Activated CD4-positive, alpha-beta T cell treated with anti-CD3 and anti-CD28 coated beads, Interleukin-2, amount 10 ng/mL, durations not matched to agents 24 days and 14 days (primary cell): ENCODE results near the gene NPTX1. TPM values are rescaled to one million over a fixed set of nuclear protein-coding genes. Genes with fewer than 3 reads are reported as not detected.
"Not testable (repeated sequence)": the region's sequence is repeated elsewhere in the genome, so short reads cannot be mapped to it uniquely, and the experiment has no call there.

ENCODE experiments used
- DNase-seq: peaks from one replicate; pipeline ENCODE4 v3.0.0; 2022
- H3K27ac Mint-ChIP-seq: one replicate; pipeline ENCODE4 v1.8.0; 2022; ENCODE audit warnings: mild to moderate bottlenecking, mixed read lengths
- H3K27me3 Mint-ChIP-seq: one replicate; pipeline ENCODE4 v1.8.0; 2022; ENCODE audit warnings: mixed read lengths
- H3K36me3 Mint-ChIP-seq: one replicate; pipeline ENCODE4 v1.8.0; 2022; ENCODE audit warnings: low read depth, mild to moderate bottlenecking, mixed read lengths
- H3K4me1 Mint-ChIP-seq: one replicate; pipeline ENCODE4 v1.8.0; 2021; ENCODE audit warnings: mixed read lengths
- H3K4me3 Mint-ChIP-seq: one replicate; pipeline ENCODE4 v1.8.0; 2022; ENCODE audit warnings: mild to moderate bottlenecking, moderate library complexity, mixed read lengths
- H3K9me3 Mint-ChIP-seq: one replicate; pipeline ENCODE4 v1.8.0; 2021; ENCODE audit warnings: mixed read lengths
- intact Hi-C: fragments of 100-400 bp; cut with micrococcal nuclease; formaldehyde crosslinking; loops from one replicate; pipeline ENCODE4 v1.15.1; 2023
- total RNA-seq: library from RNA; stranded (reverse); gene quantifications from 2 replicates; pipeline ENCODE4 v1.2.3, GENCODE V29; 2022

Gene NPTX1
- total RNA-seq, 1 donor from 2014 or later: 31.6 TPM

GRCh38 chr17:80511222-80512180 lies 35.1 kb upstream of the NPTX1 start:
- H3K4me3 Mint-ChIP-seq: no peak overlapping the region
- H3K27ac Mint-ChIP-seq: no peak overlapping the region
- H3K9me3 Mint-ChIP-seq: no peaks in the 10 kb centered on the region
- H3K36me3 Mint-ChIP-seq: no peaks in the 10 kb centered on the region
- intact Hi-C loops: no loop called here
- H3K27me3 Mint-ChIP-seq: no peaks in the 10 kb centered on the region
- DNase-seq: no peak
- peaks cover 1% of the 10 kb centered on the region for H3K4me1 Mint-ChIP-seq

- H3K4me1 Mint-ChIP-seq: peaks cover 1% of the 10 kb centered on the region
- no peaks in the 10 kb centered on the region for H3K27me3 Mint-ChIP-seq
- no peak overlapping the region for H3K27ac Mint-ChIP-seq
- DNase-seq: no peak
- intact Hi-C loops: no loop called here
- no peaks in the 10 kb centered on the region for H3K36me3 Mint-ChIP-seq
- no peak overlapping the region for H3K4me3 Mint-ChIP-seq
- H3K9me3 Mint-ChIP-seq: no peaks in the 10 kb centered on the region
Measured at GRCh38 chr17:80510772-80511171, 34.4 kb upstream of the NPTX1 start.

GRCh38 chr17:80510132-80510531 lies 33.7 kb upstream of the NPTX1 start:
- intact Hi-C loops: no loop called here
- peaks cover 1% of the 10 kb centered on the region for H3K4me1 Mint-ChIP-seq
- H3K27me3 Mint-ChIP-seq: peaks cover 2% of the 10 kb centered on the region
- no peak overlapping the region for H3K4me3 Mint-ChIP-seq
- no peak overlapping the region for H3K27ac Mint-ChIP-seq
- H3K36me3 Mint-ChIP-seq: no peaks in the 10 kb centered on the region
- no peak for DNase-seq
- H3K9me3 Mint-ChIP-seq: no peaks in the 10 kb centered on the region

- Mint-ChIP-seq H3K4me3 (no peak overlapping the region), H3K9me3 (no peaks in the 10 kb centered on the region), H3K27me3 (peaks cover 5% of the 10 kb centered on the region), H3K4me1 (peaks cover 1% of the 10 kb centered on the region), H3K36me3 (no peaks in the 10 kb centered on the region), H3K27ac (no peak overlapping the region)
- no peak for DNase-seq
- intact Hi-C loops: no loop called here
Measured at GRCh38 chr17:80509311-80509710, 32.9 kb upstream of the NPTX1 start.

GRCh38 chr17:80507965-80508364 lies 31.6 kb upstream of the NPTX1 start:
- Mint-ChIP-seq H3K4me1 (peaks cover 1% of the 10 kb centered on the region), H3K4me3 (no peak overlapping the region), H3K27ac (no peak overlapping the region), H3K9me3 (no peaks in the 10 kb centered on the region), H3K27me3 (peaks cover 12% of the 10 kb centered on the region), H3K36me3 (no peaks in the 10 kb centered on the region)
- intact Hi-C loops: no loop called here
- DNase-seq: no peak

- H3K27ac Mint-ChIP-seq, H3K9me3 Mint-ChIP-seq, H3K36me3 Mint-ChIP-seq, H3K4me3 Mint-ChIP-seq, DNase-seq, intact Hi-C loops, H3K4me1 Mint-ChIP-seq: not testable (repeated sequence)
- peaks cover 12% of the 10 kb centered on the region for H3K27me3 Mint-ChIP-seq
Measured at GRCh38 chr17:80507177-80507576, 30.8 kb upstream of the NPTX1 start.

GRCh38 chr17:80504686-80505413 lies 28.4 kb upstream of the NPTX1 start:
- no peak overlapping the region for H3K4me3 Mint-ChIP-seq
- no peaks in the 10 kb centered on the region for H3K9me3 Mint-ChIP-seq
- intact Hi-C loops: no loop called here
- peaks cover 1% of the 10 kb centered on the region for H3K4me1 Mint-ChIP-seq
- H3K36me3 Mint-ChIP-seq: no peaks in the 10 kb centered on the region
- peaks cover 13% of the 10 kb centered on the region for H3K27me3 Mint-ChIP-seq
- H3K27ac Mint-ChIP-seq: no peak overlapping the region
- no peak for DNase-seq

- H3K4me3 Mint-ChIP-seq: no peak overlapping the region
- H3K27ac Mint-ChIP-seq: no peak overlapping the region
- no peaks in the 10 kb centered on the region for H3K9me3 Mint-ChIP-seq
- no peaks in the 10 kb centered on the region for H3K36me3 Mint-ChIP-seq
- H3K4me1 Mint-ChIP-seq: peaks cover 1% of the 10 kb centered on the region
- DNase-seq: no peak
- intact Hi-C loops: no loop called here
- H3K27me3 Mint-ChIP-seq: peaks cover 16% of the 10 kb centered on the region
Measured at GRCh38 chr17:80503921-80504320, 27.5 kb upstream of the NPTX1 start.

GRCh38 chr17:80503031-80503430 lies 26.6 kb upstream of the NPTX1 start:
- DNase-seq: no peak
- Mint-ChIP-seq H3K4me3 (no peak overlapping the region), H3K27me3 (peaks cover 16% of the 10 kb centered on the region), H3K9me3 (no peaks in the 10 kb centered on the region), H3K36me3 (no peaks in the 10 kb centered on the region), H3K27ac (no peak overlapping the region), H3K4me1 (peaks cover 1% of the 10 kb centered on the region)
- intact Hi-C loops: no loop called here

- DNase-seq: no peak
- peaks cover 16% of the 10 kb centered on the region for H3K27me3 Mint-ChIP-seq
- H3K27ac Mint-ChIP-seq: no peak overlapping the region
- H3K36me3 Mint-ChIP-seq: no peaks in the 10 kb centered on the region
- H3K4me3 Mint-ChIP-seq: no peak overlapping the region
- intact Hi-C loops: no loop called here
- peaks cover 4% of the 10 kb centered on the region for H3K4me1 Mint-ChIP-seq
- H3K9me3 Mint-ChIP-seq: no peaks in the 10 kb centered on the region
Measured at GRCh38 chr17:80502578-80502877, 26.1 kb upstream of the NPTX1 start.

- no peaks in the 10 kb centered on the region for H3K36me3 Mint-ChIP-seq
- DNase-seq: no peak
- H3K27me3 Mint-ChIP-seq: peaks cover 16% of the 10 kb centered on the region
- H3K4me1 Mint-ChIP-seq: peaks cover 4% of the 10 kb centered on the region
- intact Hi-C loops: no loop called here
- no peaks in the 10 kb centered on the region for H3K9me3 Mint-ChIP-seq
- no peak overlapping the region for H3K27ac Mint-ChIP-seq
- no peak overlapping the region for H3K4me3 Mint-ChIP-seq
Measured at GRCh38 chr17:80501741-80502577, 25.6 kb upstream of the NPTX1 start.

- intact Hi-C loops: no loop called here
- peaks cover 22% of the 10 kb centered on the region for H3K27me3 Mint-ChIP-seq
- H3K9me3 Mint-ChIP-seq: no peaks in the 10 kb centered on the region
- peaks cover 4% of the 10 kb centered on the region for H3K4me1 Mint-ChIP-seq
- no peak for DNase-seq
- no peak overlapping the region for H3K27ac Mint-ChIP-seq
- no peak overlapping the region for H3K4me3 Mint-ChIP-seq
- no peaks in the 10 kb centered on the region for H3K36me3 Mint-ChIP-seq
Measured at GRCh38 chr17:80499961-80500665, 23.7 kb upstream of the NPTX1 start.

- Mint-ChIP-seq H3K9me3 (no peaks in the 10 kb centered on the region), H3K4me1 (peaks cover 4% of the 10 kb centered on the region), H3K4me3 (no peak overlapping the region), H3K27ac (no peak overlapping the region), H3K27me3 (peaks cover 20% of the 10 kb centered on the region), H3K36me3 (no peaks in the 10 kb centered on the region)
- intact Hi-C loops: no loop called here
- no peak for DNase-seq
Measured at GRCh38 chr17:80499560-80499959, 23.2 kb upstream of the NPTX1 start.
